H9 (cell line): Measurements from ENCODE around the gene AGBL4. TPM values are rescaled to one million over a fixed set of nuclear protein-coding genes. Genes with fewer than 3 reads are reported as not detected.

Experiments
- DNase-seq: peaks from one replicate; pipeline ENCODE4 v3.0.0-alpha.2; 2017
- H2AFZ ChIP-seq: one replicate; pipeline ENCODE4 v1.6.1; 2013; ENCODE audit warnings: mild to moderate bottlenecking, low read length, control low read depth, moderate library complexity
- H2AK5ac ChIP-seq: 2 replicates; pipeline ENCODE4 v1.6.1; 2013; ENCODE audit warnings: low read length, control low read depth, mixed read lengths; ENCODE audit not compliant: insufficient read length
- H2BK120ac ChIP-seq: one replicate; pipeline ENCODE4 v1.6.1; 2013; ENCODE audit warnings: low read depth, mild to moderate bottlenecking, low read length, control low read depth, inconsistent platforms; ENCODE audit not compliant: poor library complexity, severe bottlenecking
- H2BK12ac ChIP-seq: 2 replicates; pipeline ENCODE4 v1.6.1; 2013; ENCODE audit warnings: low read length, control low read depth, mixed read lengths, low read depth; ENCODE audit not compliant: insufficient read length
- H2BK15ac ChIP-seq: 2 replicates; pipeline ENCODE4 v1.6.1; 2013; ENCODE audit warnings: low read depth, low read length, control low read depth
- H2BK20ac ChIP-seq: one replicate; pipeline ENCODE4 v1.6.1; 2013; ENCODE audit warnings: low read depth, mild to moderate bottlenecking, low read length, control low read depth, inconsistent platforms; ENCODE audit not compliant: poor library complexity, severe bottlenecking
- H2BK5ac ChIP-seq: 2 replicates; pipeline ENCODE4 v1.6.1; 2013; ENCODE audit warnings: low read length, control low read depth, mixed read lengths; ENCODE audit not compliant: insufficient read length
- H3K14ac ChIP-seq: 2 replicates; pipeline ENCODE4 v1.6.1; 2013; ENCODE audit warnings: low read length, control low read depth; ENCODE audit not compliant: insufficient read depth
- H3K18ac ChIP-seq: 2 replicates; pipeline ENCODE4 v1.6.1; 2013; ENCODE audit warnings: low read depth, mild to moderate bottlenecking, mixed read lengths, low read length, control low read depth; ENCODE audit not compliant: insufficient read length
- H3K23ac ChIP-seq: 2 replicates; pipeline ENCODE4 v1.6.1; 2013; ENCODE audit warnings: low read length, control low read depth, mixed read lengths, low read depth; ENCODE audit not compliant: insufficient read length
- H3K23me2 ChIP-seq: 2 replicates; pipeline ENCODE4 v1.6.1; 2013; ENCODE audit warnings: low read depth, mild to moderate bottlenecking, mixed read lengths, low read length, control low read depth; ENCODE audit not compliant: insufficient read length, poor library complexity, severe bottlenecking
- H3K27ac ChIP-seq: 2 replicates; pipeline ENCODE4 v1.5.1; 2013; ENCODE audit warnings: low read length, control low read depth, mixed read lengths, low read depth; ENCODE audit not compliant: insufficient read length
- H3K27me3 ChIP-seq: 2 replicates; pipeline ENCODE4 v1.6.1; 2013; ENCODE audit warnings: low read length, control low read depth, inconsistent platforms; ENCODE audit not compliant: insufficient read depth
- H3K4ac ChIP-seq: 2 replicates; pipeline ENCODE4 v1.6.1; 2013; ENCODE audit warnings: low read depth, mild to moderate bottlenecking, control low read depth, inconsistent platforms, low read length, moderate library complexity
- H3K4me1 ChIP-seq: 2 replicates; pipeline ENCODE4 v1.6.1; 2013; ENCODE audit warnings: low read length, control low read depth, inconsistent platforms; ENCODE audit not compliant: insufficient read depth
- H3K4me2 ChIP-seq: 2 replicates; pipeline ENCODE4 v1.6.1; 2013; ENCODE audit warnings: low read length, control low read depth, mixed read lengths; ENCODE audit not compliant: insufficient read length, insufficient read depth
- H3K56ac ChIP-seq: 2 replicates; pipeline ENCODE4 v1.6.1; 2013; ENCODE audit warnings: low read depth, mild to moderate bottlenecking, mixed read lengths, low read length, control low read depth; ENCODE audit not compliant: insufficient read length
- H3K79me1 ChIP-seq: 2 replicates; pipeline ENCODE4 v1.6.1; 2013; ENCODE audit warnings: low read depth, mild to moderate bottlenecking, moderate library complexity, low read length, control low read depth, inconsistent platforms; ENCODE audit not compliant: insufficient read depth, poor library complexity, severe bottlenecking
- H3K79me2 ChIP-seq: 2 replicates; pipeline ENCODE4 v1.6.1; 2013; ENCODE audit warnings: low read length, control low read depth, inconsistent platforms; ENCODE audit not compliant: insufficient read depth
- H3K9ac ChIP-seq: 2 replicates; pipeline ENCODE4 v1.6.1; 2013; ENCODE audit warnings: low read length, control low read depth, mixed read lengths; ENCODE audit not compliant: insufficient read length; ENCODE audit errors: extremely low read depth
- H3K9me3 ChIP-seq: one replicate; pipeline ENCODE4 v1.6.1; 2013; ENCODE audit warnings: low read depth, low read length, inconsistent platforms; ENCODE audit not compliant: control insufficient read depth
- H3T11ph ChIP-seq: one replicate; pipeline ENCODE4 v1.6.1; 2013; ENCODE audit warnings: mild to moderate bottlenecking, low read length, control low read depth, inconsistent platforms
- H4K20me1 ChIP-seq: one replicate; pipeline ENCODE4 v1.6.1; 2013; ENCODE audit not compliant: control insufficient read depth, insufficient read length, insufficient read depth
- H4K5ac ChIP-seq: 2 replicates; pipeline ENCODE4 v1.6.1; 2013; ENCODE audit warnings: low read depth, mild to moderate bottlenecking, mixed read lengths, low read length, control low read depth; ENCODE audit not compliant: insufficient read length
- H4K8ac ChIP-seq: replicated peaks from 2 replicates; pipeline ENCODE4 v1.6.1; 2013; ENCODE audit warnings: low read length, control low read depth, mixed read lengths, low read depth; ENCODE audit not compliant: insufficient read length
- H4K91ac ChIP-seq: 2 replicates; pipeline ENCODE4 v1.6.1; 2013; ENCODE audit warnings: low read depth, mild to moderate bottlenecking, moderate library complexity, mixed read lengths, low read length, control low read depth; ENCODE audit not compliant: insufficient read length
- H3K27ac Mint-ChIP-seq, 3 experiments: 2 replicates in 2 of 3; 3 replicates in 1 of 3; pipeline ENCODE4 v1.8.0; 2020 to 2021; ENCODE audit warnings: mixed read lengths in 3 of 3, mild to moderate bottlenecking in 1 of 3, moderate library complexity in 1 of 3
- H3K27me3 Mint-ChIP-seq: 2 replicates; pipeline ENCODE4 v1.8.0; 2021; ENCODE audit warnings: low read depth, mild to moderate bottlenecking, moderate library complexity, mixed read lengths
- H3K36me3 Mint-ChIP-seq, 3 experiments: 2 replicates in 2 of 3; 3 replicates in 1 of 3; pipeline ENCODE4 v1.8.0; 2020 to 2021; ENCODE audit warnings: low read depth in 3 of 3, mixed read lengths in 3 of 3; ENCODE audit not compliant: insufficient read depth in 1 of 3
- H3K4me1 Mint-ChIP-seq, 2 experiments: 2 replicates each; pipeline ENCODE4 v1.8.0; 2020; ENCODE audit warnings: mixed read lengths in 2 of 2
- H3K4me3 Mint-ChIP-seq, 2 experiments: 2 replicates in 1 of 2; 3 replicates in 1 of 2; pipeline ENCODE4 v1.8.0; 2020 to 2021; ENCODE audit warnings: mild to moderate bottlenecking in 2 of 2, mixed read lengths in 2 of 2, moderate library complexity in 1 of 2
- H3K9me3 Mint-ChIP-seq, 2 experiments: 2 replicates in 1 of 2; 3 replicates in 1 of 2; pipeline ENCODE4 v1.8.0; 2020; ENCODE audit warnings: mild to moderate bottlenecking in 2 of 2, mixed read lengths in 2 of 2, moderate library complexity in 1 of 2
- WGBS: extraction: QIAGEN DNeasy Blood & Tissue Kit; methylation state at CpG from one replicate; pipeline ENCODE4 v1.1.7; 2013; ENCODE audit warnings: missing lambda C conversion rate, low lambda C conversion rate, mixed read lengths; ENCODE audit not compliant: insufficient read length; ENCODE audit errors: extremely low coverage; 5-methylcytosine and 5-hydroxymethylcytosine counted together
- total RNA-seq: library from RNA; stranded (reverse); gene quantifications from 2 replicates; pipeline ENCODE4 v1.2.1, GENCODE V29; 2021
- TF ChIP-seq, protein P1 (sequence below): fragments of 200-600 bp; sonication (generic); conservative IDR thresholded peaks from 3 replicates; pipeline ENCODE4 v1.8.0; 2021; ENCODE audit warnings: antibody characterized with exemption, mild to moderate bottlenecking

The AGBL4 gene
- total RNA-seq, 1 experiment from 2014 or later: not detected

DNA sequence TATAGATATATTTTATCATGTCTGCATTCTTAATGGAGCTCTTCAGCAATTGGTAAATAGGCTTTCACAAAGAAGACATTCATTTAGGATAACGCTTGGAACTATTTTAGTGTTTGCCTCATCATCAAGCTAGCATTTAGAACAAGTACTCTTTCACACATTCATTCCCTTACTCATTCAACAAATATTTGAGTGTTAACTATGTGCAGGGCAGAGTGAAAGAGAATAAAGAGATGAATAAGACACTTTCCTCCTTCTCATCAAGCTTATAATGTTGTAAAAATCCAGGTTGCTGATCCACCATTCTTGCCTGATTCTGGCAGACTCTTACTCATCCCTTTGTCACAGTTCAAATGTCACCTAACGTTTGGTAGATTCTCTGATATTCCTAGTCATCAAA lies 860.7 kb downstream of the AGBL4 start:
- H3K4me1 ChIP-seq: no peaks in the 10 kb centered on the region
- no peak overlapping the region for H2BK20ac ChIP-seq
- H4K20me1 ChIP-seq: no peaks in the 10 kb centered on the region
- peaks cover 9 to 36% (median 13%) of the 10 kb centered on the region in 3 experiments; a peak in 6 of 7 replicates for H3K36me3 Mint-ChIP-seq
- no peak overlapping the region for H3K23ac ChIP-seq
- H3T11ph ChIP-seq: no peak overlapping the region
- H3K23me2 ChIP-seq: no peaks in the 10 kb centered on the region
- no peak overlapping the region for H3K27ac Mint-ChIP-seq
- H3K4me3 Mint-ChIP-seq: no peak overlapping the region
- H4K5ac ChIP-seq: no peak overlapping the region
- peaks cover 13% of the 10 kb centered on the region for H3K9me3 ChIP-seq
- H3K79me1 ChIP-seq: no peaks in the 10 kb centered on the region
- H3K4ac ChIP-seq: no peak overlapping the region
- WGBS: no CpG with 5 or more reads among the region's 2 CpGs
- H2AK5ac ChIP-seq: no peak overlapping the region
- H2BK12ac ChIP-seq: no peak overlapping the region
- H4K8ac ChIP-seq: no peak overlapping the region
- H3K18ac ChIP-seq: no peak overlapping the region
- TF ChIP-seq, protein P1, sequence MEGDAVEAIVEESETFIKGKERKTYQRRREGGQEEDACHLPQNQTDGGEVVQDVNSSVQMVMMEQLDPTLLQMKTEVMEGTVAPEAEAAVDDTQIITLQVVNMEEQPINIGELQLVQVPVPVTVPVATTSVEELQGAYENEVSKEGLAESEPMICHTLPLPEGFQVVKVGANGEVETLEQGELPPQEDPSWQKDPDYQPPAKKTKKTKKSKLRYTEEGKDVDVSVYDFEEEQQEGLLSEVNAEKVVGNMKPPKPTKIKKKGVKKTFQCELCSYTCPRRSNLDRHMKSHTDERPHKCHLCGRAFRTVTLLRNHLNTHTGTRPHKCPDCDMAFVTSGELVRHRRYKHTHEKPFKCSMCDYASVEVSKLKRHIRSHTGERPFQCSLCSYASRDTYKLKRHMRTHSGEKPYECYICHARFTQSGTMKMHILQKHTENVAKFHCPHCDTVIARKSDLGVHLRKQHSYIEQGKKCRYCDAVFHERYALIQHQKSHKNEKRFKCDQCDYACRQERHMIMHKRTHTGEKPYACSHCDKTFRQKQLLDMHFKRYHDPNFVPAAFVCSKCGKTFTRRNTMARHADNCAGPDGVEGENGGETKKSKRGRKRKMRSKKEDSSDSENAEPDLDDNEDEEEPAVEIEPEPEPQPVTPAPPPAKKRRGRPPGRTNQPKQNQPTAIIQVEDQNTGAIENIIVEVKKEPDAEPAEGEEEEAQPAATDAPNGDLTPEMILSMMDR: no peak
- no peak overlapping the region for H3K14ac ChIP-seq
- no peak overlapping the region for H3K56ac ChIP-seq
- DNase-seq: no peak
- H3K4me2 ChIP-seq: no peak overlapping the region
- H4K91ac ChIP-seq: no peak overlapping the region
- no peak overlapping the region for H2AFZ ChIP-seq
- no peak overlapping the region for H2BK15ac ChIP-seq
- no peak overlapping the region for H2BK5ac ChIP-seq
- no peak overlapping the region for H3K9ac ChIP-seq
- no peaks in the 10 kb centered on the region for H3K27me3 ChIP-seq
- peaks cover 2% of the 10 kb centered on the region; the same call in 1 of the 2 replicates for H3K27me3 Mint-ChIP-seq
- no peaks in the 10 kb centered on the region for H3K79me2 ChIP-seq
- H3K4me1 Mint-ChIP-seq: no peaks in the 10 kb centered on the region
- peaks cover 83 to 88% of the 10 kb centered on the region in 2 experiments for H3K9me3 Mint-ChIP-seq
- no peak overlapping the region for H3K27ac ChIP-seq
- H2BK120ac ChIP-seq: no peak overlapping the region
